ENCODE results near the gene MYOM3. TPM values are rescaled to one million over a fixed set of nuclear protein-coding genes. Genes with fewer than 3 reads are reported as not detected.
"Not testable (repeated sequence)": the region's sequence is repeated elsewhere in the genome, so short reads cannot be mapped to it uniquely, and the experiment has no call there.

MYOM3 gene
- total RNA-seq, 2 donors from 2014 or later, result 3.3 to 28.5 TPM

DNA sequence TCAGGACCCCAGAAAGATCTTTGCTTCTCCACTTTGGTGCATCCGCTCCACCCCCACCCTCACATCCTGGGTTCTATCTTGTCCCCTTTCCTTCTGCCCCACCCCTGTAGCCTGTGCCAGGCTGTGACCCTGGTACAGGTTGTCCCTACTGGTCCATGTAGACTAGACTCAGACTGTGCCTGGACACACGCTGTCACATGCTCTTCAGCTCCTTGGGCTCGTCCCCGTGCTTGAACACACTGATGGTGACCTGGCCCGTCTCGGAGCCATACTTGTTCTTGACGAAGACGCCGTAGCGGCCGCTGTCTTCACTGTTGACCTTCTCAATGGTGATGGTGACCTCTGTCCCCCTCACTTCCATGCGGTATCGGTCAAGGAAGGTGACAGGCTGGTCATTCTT is 54.8 kb downstream of the MYOM3 start:
- Histone ChIP-seq H3K4me3 (no peak overlapping the region), H3K27me3 (replicated peaks; ENCODE audit: insufficient read depth) (no peaks in the 10 kb centered on the region), H3K4me1 (replicated peaks) (no peaks in the 10 kb centered on the region), H3K9me3 (no peaks in the 10 kb centered on the region), H3K36me3 (no peaks in the 10 kb centered on the region), H3K27ac (no peak overlapping the region)
- intact Hi-C loops (cut with DNase I), result no loop called here
- TF ChIP-seq, protein P1, sequence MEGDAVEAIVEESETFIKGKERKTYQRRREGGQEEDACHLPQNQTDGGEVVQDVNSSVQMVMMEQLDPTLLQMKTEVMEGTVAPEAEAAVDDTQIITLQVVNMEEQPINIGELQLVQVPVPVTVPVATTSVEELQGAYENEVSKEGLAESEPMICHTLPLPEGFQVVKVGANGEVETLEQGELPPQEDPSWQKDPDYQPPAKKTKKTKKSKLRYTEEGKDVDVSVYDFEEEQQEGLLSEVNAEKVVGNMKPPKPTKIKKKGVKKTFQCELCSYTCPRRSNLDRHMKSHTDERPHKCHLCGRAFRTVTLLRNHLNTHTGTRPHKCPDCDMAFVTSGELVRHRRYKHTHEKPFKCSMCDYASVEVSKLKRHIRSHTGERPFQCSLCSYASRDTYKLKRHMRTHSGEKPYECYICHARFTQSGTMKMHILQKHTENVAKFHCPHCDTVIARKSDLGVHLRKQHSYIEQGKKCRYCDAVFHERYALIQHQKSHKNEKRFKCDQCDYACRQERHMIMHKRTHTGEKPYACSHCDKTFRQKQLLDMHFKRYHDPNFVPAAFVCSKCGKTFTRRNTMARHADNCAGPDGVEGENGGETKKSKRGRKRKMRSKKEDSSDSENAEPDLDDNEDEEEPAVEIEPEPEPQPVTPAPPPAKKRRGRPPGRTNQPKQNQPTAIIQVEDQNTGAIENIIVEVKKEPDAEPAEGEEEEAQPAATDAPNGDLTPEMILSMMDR (IDR thresholded peaks at IDR 0.05), result no peak
- no peak for TF ChIP-seq POLR2A (IDR thresholded peaks at IDR 0.05)
- TF ChIP-seq POLR2AphosphoS5 (IDR thresholded peaks at IDR 0.05), result no peak
- no peak for DNase-seq (ENCODE audit: low spot score)
- WGBS, result 94% methylated on average over 13 of the region's 13 CpGs

- H3K27ac ChIP-seq, result no peak overlapping the region
- 74% methylated on average over 8 of the region's 8 CpGs for WGBS
- H3K27me3 ChIP-seq (replicated peaks; ENCODE audit: insufficient read depth), result no peaks in the 10 kb centered on the region
- no peaks in the 10 kb centered on the region for H3K36me3 ChIP-seq
- intact Hi-C loops (cut with DNase I), result no loop called here
- no peaks in the 10 kb centered on the region for H3K9me3 ChIP-seq
- no peaks in the 10 kb centered on the region for H3K4me1 ChIP-seq (replicated peaks)
- H3K4me3 ChIP-seq, result no peak overlapping the region
- DNase-seq (ENCODE audit: low spot score), result no peak
- TF ChIP-seq POLR2A (IDR thresholded peaks at IDR 0.05), result no peak
- TF ChIP-seq, protein P1 (IDR thresholded peaks at IDR 0.05), result no peak
- no peak for TF ChIP-seq POLR2AphosphoS5 (IDR thresholded peaks at IDR 0.05)
Measured at GRCh38 chr1:24055681-24056080, 56.3 kb downstream of the MYOM3 start.

GRCh38 chr1:24052220-24052619 is 59.7 kb downstream of the MYOM3 start:
- WGBS, result 78% methylated on average over 6 of the region's 6 CpGs
- H3K4me1 ChIP-seq (replicated peaks), result no peaks in the 10 kb centered on the region
- H3K4me3 ChIP-seq, result no peak overlapping the region
- no peak for DNase-seq (ENCODE audit: low spot score)
- TF ChIP-seq POLR2AphosphoS5 (IDR thresholded peaks at IDR 0.05) (no peak), POLR2A (IDR thresholded peaks at IDR 0.05) (no peak)
- TF ChIP-seq, protein P1 (IDR thresholded peaks at IDR 0.05), result no peak
- intact Hi-C loops (cut with DNase I), result no loop called here
- no peak overlapping the region for H3K27ac ChIP-seq
- no peaks in the 10 kb centered on the region for H3K9me3 ChIP-seq
- no peaks in the 10 kb centered on the region for H3K36me3 ChIP-seq
- no peaks in the 10 kb centered on the region for H3K27me3 ChIP-seq (replicated peaks; ENCODE audit: insufficient read depth)

GRCh38 chr1:24051206-24051945 is 60.6 kb downstream of the MYOM3 start:
- intact Hi-C loops (cut with DNase I), result no loop called here
- no peaks in the 10 kb centered on the region for H3K4me1 ChIP-seq (replicated peaks)
- no peak overlapping the region for H3K4me3 ChIP-seq
- TF ChIP-seq, protein P1 (IDR thresholded peaks at IDR 0.05), result no peak
- TF ChIP-seq POLR2AphosphoS5 (IDR thresholded peaks at IDR 0.05) (no peak), POLR2A (IDR thresholded peaks at IDR 0.05) (no peak)
- H3K9me3 ChIP-seq, result no peaks in the 10 kb centered on the region
- DNase-seq (ENCODE audit: low spot score), result no peak
- 74% methylated on average over 7 of the region's 7 CpGs for WGBS
- H3K27ac ChIP-seq, result no peak overlapping the region
- no peaks in the 10 kb centered on the region for H3K36me3 ChIP-seq
- no peaks in the 10 kb centered on the region for H3K27me3 ChIP-seq (replicated peaks; ENCODE audit: insufficient read depth)

DNA sequence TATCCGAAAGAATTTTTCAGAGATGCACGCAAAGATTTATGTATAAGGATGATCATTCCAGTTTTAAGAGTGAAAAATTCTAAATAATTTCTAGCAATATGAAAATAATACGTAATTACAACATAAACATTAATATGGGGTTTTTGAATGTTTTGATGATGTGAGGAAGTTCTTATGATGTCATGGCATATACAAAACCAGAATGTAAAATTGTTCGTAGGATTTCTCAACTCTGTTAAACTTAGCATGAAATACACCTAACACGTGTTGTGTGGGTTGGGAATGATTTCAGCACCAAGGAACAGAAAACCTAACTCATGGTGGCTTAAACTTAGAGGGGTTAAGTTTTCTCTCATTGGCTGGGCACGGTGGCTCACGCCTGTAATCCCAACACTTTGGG is 62.2 kb downstream of the MYOM3 start:
- WGBS, result 92% methylated on average over 7 of the region's 7 CpGs
- Histone ChIP-seq H3K9me3 (no peaks in the 10 kb centered on the region), H3K27me3 (replicated peaks; ENCODE audit: insufficient read depth) (no peaks in the 10 kb centered on the region), H3K27ac (no peak overlapping the region), H3K4me1 (replicated peaks) (no peaks in the 10 kb centered on the region), H3K4me3 (no peak overlapping the region), H3K36me3 (no peaks in the 10 kb centered on the region)
- DNase-seq (ENCODE audit: low spot score), result no peak
- intact Hi-C loops (cut with DNase I), result no loop called here
- TF ChIP-seq POLR2A (IDR thresholded peaks at IDR 0.05) (no peak), POLR2AphosphoS5 (IDR thresholded peaks at IDR 0.05) (no peak)
- TF ChIP-seq, protein P1 (IDR thresholded peaks at IDR 0.05), result no peak

GRCh38 chr1:24048894-24049293 is 63.0 kb downstream of the MYOM3 start:
- H3K27ac ChIP-seq; H3K36me3 ChIP-seq; DNase-seq (ENCODE audit: low spot score); H3K4me3 ChIP-seq; intact Hi-C loops (cut with DNase I); H3K27me3 ChIP-seq (replicated peaks; ENCODE audit: insufficient read depth); H3K4me1 ChIP-seq (replicated peaks); H3K9me3 ChIP-seq: not testable (repeated sequence)
- 80% methylated on average over 4 of the region's 4 CpGs for WGBS

Measured in prostate gland (tissue), 2 donors.